Stimulated activated CD4-positive, alpha-beta T cell treated with anti-CD3 and anti-CD28 coated beads, TNF-alpha, amount 100 ng/mL, for 24 hours (primary cell): ENCODE data around the gene TIAM1.

Experiments used
- DNase-seq, 3 experiments: peaks; one replicate each; pipeline ENCODE4 v3.0.0-alpha.2; 2020; ENCODE audit warnings: low read depth in 3 of 3

The TIAM1 gene

DNA sequence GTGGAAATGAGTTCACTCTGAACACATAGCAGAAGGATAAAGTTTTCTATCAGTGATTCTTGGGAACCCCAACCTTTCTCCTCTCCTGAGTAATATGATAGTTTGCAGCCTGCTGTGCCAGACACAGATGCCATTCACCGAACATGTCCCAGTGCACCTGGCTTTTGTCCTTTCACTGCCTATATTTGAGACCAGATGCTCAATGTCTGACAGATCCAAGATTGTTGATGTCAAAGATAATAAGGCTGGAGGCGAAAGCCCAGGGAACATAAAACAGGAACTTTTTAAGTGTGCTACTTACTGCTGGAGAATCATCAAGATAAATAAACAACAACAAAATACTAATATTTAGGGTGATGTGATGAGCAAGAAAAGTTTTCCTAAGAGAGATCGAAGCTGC is 139.3 kb downstream of the TIAM1 start:
- DNase-seq, result no peak

DNA sequence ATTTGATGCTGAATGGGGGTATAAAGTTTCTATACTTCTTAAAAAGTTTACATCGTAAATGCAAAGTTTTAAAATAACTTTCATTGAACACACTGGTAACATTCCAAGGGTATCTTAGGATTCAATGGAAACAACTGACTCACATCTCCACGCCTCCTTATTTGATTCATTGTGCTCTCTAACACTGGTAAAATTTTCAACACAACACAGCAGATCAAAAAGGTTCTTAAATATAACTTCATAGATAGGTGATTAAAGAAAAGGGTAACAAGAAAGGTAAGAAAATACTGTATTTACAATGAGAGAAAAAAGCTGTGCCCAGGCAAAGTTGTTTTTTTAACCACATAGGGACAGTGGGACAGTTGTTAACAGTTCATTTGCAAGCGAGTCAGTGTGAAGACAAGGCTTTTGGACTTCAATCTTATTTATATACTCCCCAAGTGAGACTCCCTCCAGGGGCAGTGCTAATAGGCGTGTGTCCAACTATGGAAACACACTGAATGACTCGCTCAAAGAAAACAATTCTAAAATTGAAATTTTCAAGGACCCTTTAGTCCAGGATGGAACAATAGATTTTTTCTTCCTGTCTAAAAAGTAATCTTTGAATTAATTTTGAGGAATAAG is 140.5 kb downstream of the TIAM1 start:
- no peak for DNase-seq

GRCh38 chr21:31201548-31201947 is 142.5 kb downstream of the TIAM1 start:
- no peak for DNase-seq

- no peak for DNase-seq
Measured at GRCh38 chr21:31201144-31201543, 142.9 kb downstream of the TIAM1 start.

DNA sequence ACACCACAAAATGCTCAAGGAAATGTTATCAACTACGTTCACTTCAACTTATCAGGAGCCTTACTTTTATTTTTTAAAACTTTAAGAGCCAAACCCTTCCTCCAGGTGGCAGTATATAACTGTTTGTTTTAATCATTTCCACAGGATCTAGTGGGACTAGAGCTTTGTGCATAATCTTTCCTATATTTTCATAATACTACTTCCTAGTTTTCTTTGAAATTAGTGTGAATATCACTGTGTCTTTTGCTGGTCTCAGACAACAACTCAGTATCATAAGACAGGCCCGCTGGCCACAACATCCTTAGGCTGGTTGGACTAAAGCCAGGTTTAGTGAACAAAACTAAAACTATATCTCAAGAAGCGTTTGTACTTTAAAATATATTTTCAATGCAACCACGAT is 145.5 kb downstream of the TIAM1 start:
- DNase-seq, result no peak

GRCh38 chr21:31196724-31197123 is 147.3 kb downstream of the TIAM1 start:
- DNase-seq, result no peak

GRCh38 chr21:31195334-31196015 is 148.6 kb downstream of the TIAM1 start:
- DNase-seq, result no peak

- DNase-seq, result no peak
Measured at GRCh38 chr21:31194510-31195293, 149.4 kb downstream of the TIAM1 start.

GRCh38 chr21:31193761-31194160 is 150.3 kb downstream of the TIAM1 start:
- no peak for DNase-seq

DNA sequence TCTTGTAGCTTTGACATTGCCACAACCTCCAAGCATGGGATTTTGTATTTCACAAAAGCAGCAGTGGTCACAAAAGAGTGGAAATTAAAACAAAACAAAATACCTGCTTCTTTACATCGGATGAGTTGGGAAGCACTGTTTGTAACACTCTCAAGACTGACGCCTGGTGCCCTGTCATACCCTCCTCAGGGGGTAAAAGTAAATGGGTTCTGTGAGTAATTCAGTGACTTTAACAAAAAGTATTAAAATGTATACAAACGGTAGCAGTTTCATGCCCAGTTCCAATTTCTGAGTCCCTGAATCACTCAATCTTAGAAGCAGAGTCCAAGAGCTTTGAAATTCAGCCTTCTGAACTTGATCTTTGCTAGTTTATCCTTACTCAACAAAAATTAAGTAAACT is 152.5 kb downstream of the TIAM1 start:
- no peak for DNase-seq

GRCh38 chr21:31190516-31190915 is 153.5 kb downstream of the TIAM1 start:
- no peak for DNase-seq

- DNase-seq, result no peak
Measured at GRCh38 chr21:31187499-31187898, 156.6 kb downstream of the TIAM1 start.

DNA sequence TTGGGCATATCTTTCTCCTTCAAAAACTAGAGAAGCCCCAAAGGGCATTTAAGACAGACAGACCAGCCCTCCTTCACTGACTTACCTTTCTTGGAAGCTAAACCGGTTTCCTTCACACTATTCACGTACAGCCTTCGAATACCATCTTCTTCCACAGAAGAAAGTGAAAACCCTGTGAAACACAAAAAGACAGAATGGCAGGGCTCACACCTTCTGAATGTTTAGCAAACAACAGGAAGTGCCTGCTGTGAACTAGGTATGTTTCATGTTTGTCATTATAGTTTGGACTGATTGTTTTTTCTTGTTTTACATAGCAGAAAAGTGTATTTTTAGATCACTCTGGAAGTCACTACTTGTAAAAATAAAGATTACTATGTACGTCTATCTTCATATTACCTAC is 157.1 kb downstream of the TIAM1 start:
- no peak for DNase-seq

- DNase-seq, result no peak
Measured at GRCh38 chr21:31185663-31186062, 158.4 kb downstream of the TIAM1 start.

- no peak for DNase-seq
Measured at GRCh38 chr21:31184876-31185275, 159.2 kb downstream of the TIAM1 start.

DNA sequence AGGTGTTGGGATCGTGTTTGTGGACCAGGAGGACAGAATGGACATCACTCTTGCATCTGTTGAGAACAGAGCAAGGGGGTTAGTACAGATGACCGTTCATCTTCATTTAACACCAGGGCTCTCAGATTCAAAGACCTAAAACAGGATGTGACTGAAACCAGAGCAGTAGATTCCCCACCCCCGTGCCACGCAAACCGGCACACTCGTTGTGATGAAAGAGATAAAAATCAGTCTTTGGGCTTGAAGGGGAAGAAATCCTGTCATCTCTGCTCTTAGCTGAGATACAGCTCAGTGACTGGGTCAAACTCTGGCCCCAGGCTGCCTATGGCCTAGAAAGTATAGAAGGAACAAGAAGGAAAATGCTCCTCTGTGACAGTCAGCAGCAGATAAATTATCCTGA is 159.6 kb downstream of the TIAM1 start:
- peak; percentile 60 to 80 (median 67) for DNase-seq

DNA sequence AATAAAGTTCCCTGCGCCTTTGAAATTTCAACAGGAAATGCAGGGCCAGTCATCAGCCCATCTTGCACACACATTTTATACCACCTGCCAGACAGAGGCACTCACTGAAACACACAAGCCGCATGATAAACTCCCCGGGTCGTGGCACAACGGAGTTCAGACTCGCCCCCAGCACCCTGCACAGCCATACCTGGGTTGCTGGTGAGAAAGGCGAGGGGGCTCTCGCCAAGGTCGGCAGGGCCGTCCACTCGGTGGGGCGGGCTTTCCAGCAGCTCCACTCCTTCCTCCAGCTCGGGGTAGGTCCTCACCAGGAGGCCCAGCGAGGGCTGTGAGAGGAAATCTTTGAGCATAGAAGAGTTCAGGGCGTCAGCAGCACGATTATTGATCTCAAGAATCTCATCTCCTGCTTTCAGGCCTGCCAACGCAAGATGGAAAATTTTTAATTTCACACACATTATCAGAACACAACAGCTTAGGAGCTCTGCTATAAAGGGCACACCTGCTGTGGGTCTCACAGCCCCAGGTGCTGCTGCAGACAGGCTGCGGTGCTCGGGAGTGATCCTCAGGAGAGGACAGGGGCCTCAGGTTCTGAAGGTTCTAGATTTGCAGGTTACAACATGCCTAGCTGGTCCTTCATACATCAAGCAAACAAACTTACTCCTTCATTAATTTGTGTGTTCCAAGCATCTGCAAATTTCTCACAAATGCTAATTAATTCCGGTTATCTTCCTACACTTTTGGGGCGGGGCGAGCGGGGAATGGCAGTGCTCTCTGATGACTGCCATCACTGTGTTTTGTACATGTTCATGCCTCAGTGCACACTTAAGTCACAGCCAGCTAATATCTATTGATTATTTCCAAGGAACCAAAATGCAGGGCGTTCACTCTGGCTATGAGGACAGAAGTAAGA is 161.6 kb downstream of the TIAM1 start:
- peak; percentile 42 to 58 (median 45) for DNase-seq

DNA sequence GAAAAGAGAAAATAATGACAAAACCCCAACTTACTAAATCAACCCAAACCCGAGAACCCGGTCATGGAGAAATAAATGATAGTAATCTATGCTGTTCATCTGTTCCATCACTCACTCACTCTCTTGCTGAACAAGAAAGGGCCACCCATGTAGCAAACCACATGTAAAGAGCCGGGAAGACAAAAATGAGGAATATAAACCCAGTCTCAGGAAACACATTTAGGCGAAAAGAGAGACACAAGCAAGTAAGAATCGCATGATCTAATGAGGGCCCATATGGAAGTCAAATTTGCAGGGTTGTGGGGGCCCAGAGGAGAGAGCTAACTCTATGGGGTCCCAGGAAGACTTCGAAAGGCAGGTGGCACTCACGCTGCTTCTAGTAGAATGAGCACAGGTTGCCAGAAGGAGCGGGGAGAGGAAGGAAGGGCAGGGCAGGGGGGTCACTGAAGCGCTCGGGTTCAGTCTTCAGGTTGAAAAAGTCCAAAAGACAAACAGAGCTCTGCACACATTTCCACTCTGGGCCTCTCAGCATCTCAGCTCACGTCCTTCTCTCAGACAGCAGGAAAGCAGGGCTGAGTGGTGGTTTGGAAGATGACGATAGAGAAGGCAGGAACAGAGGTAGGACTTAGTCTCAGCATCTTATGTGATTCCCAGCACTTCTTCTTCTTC is 162.8 kb downstream of the TIAM1 start:
- no peak for DNase-seq

GRCh38 chr21:31180256-31181081 is 163.6 kb downstream of the TIAM1 start:
- no peak for DNase-seq

- no peak for DNase-seq
Measured at GRCh38 chr21:31176725-31177124, 167.3 kb downstream of the TIAM1 start.
